ENCODE data around the gene LZTS3. TPM values are rescaled to one million over a fixed set of nuclear protein-coding genes. Genes with fewer than 3 reads are reported as not detected.

The LZTS3 gene
- total RNA-seq, 1 donor from 2014 or later, result 14.2 TPM

DNA sequence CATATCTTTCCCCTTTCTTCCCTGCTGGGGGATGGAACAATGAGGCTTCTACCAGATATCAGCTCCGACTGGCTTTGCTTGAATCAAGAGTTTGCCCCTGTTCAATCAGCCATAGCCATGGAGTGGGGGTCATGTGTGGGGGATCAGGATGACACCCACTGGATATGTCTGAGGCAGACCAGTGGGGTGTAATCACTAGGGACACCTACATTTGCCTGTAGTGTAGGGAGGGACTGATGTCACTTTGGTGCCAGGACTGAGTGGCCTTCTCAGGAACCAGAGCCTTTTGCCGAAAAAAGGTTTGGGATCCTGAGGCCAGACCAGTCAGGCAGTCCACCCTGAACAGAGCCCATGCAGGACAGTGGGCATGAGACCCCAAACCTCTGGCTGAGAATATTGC, 37.0 kb upstream of the LZTS3 start:
- H3K36me3 Mint-ChIP-seq, result peaks cover 10% of the 10 kb centered on the region
- TF ChIP-seq, protein P1, sequence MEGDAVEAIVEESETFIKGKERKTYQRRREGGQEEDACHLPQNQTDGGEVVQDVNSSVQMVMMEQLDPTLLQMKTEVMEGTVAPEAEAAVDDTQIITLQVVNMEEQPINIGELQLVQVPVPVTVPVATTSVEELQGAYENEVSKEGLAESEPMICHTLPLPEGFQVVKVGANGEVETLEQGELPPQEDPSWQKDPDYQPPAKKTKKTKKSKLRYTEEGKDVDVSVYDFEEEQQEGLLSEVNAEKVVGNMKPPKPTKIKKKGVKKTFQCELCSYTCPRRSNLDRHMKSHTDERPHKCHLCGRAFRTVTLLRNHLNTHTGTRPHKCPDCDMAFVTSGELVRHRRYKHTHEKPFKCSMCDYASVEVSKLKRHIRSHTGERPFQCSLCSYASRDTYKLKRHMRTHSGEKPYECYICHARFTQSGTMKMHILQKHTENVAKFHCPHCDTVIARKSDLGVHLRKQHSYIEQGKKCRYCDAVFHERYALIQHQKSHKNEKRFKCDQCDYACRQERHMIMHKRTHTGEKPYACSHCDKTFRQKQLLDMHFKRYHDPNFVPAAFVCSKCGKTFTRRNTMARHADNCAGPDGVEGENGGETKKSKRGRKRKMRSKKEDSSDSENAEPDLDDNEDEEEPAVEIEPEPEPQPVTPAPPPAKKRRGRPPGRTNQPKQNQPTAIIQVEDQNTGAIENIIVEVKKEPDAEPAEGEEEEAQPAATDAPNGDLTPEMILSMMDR (IDR thresholded peaks at IDR 0.05; ENCODE audit: unreplicated experiment), result no peak
- no peaks in the 10 kb centered on the region for H3K9me3 Mint-ChIP-seq
- peak overlapping the region; percentile 95 for H3K4me3 Mint-ChIP-seq
- H3K4me1 Mint-ChIP-seq, result peaks cover 17% of the 10 kb centered on the region
- no peaks in the 10 kb centered on the region for H3K27me3 Mint-ChIP-seq (ENCODE audit: low read depth)
- H3K27ac Mint-ChIP-seq, result peak overlapping the region; percentile 91
- DNase-seq (ENCODE audit: low spot score in 2 of 2, unreplicated experiment in 2 of 2), result no peak

DNA sequence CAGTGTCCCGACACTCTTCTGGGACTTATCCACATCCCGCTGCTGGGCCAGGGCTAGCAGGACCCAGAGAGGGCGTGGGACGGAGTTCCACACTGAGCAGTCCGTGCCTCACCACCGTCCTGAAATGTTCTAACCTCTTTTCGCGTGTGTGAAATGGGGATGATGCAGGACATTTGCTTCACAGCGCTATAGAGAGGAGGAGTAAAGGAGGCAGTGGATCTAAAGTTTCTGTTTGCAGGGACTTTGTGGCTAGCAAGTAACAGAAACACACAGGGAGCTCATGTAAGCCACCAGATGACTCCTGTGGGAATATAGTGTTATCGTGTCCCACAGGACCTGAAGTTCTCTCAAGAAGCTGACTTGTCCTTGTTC, 36.6 kb upstream of the LZTS3 start:
- Mint-ChIP-seq H3K4me3 (peak overlapping the region; percentile 95), H3K36me3 (peaks cover 10% of the 10 kb centered on the region), H3K4me1 (peaks cover 17% of the 10 kb centered on the region), H3K27ac (peak overlapping the region; percentile 91), H3K27me3 (ENCODE audit: low read depth) (no peaks in the 10 kb centered on the region), H3K9me3 (no peaks in the 10 kb centered on the region)
- TF ChIP-seq, protein P1 (IDR thresholded peaks at IDR 0.05; ENCODE audit: unreplicated experiment), result no peak
- no peak for DNase-seq (ENCODE audit: low spot score in 2 of 2, unreplicated experiment in 2 of 2)

DNA sequence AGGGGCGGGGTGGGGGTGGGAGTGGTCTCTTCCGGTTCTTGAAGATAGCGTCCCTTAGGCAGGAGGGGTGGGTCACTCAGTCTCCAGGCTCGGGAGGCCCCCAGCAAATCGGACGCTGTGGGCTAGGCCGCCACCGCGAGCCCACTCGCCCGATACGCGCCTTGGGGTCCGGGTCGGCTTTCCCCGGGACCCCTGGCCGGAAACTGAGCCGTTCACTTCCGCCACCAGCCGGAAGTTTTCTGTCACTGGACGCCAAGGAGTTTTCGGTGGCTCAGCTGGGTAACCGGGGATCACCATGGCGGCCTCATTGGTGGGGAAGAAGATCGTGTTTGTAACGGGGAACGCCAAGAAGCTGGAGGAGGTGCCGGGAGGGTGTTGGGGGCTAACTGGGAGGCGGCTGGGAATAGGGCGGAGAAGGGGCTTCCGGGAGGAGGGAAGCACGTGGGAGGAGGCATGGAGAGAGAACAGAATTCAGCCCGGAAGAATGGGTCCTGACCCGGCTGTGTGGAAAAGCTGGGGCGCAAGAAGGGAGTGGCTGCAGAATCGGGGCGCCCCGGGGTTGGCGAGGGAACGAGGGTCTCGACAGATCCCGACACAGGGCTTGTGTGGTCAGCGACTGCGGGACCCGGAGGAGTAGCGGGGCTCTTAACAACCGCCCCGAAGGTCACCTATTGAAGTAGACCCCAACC, 36.1 kb upstream of the LZTS3 start, which contains the start of gene ITPA:
TSS of gene ITPA (plus strand) at position 242 of the 689 bp plus-strand sequence. CDS start at position 296, 54 bp downstream.
- peak in 1 of 2 experiments; percentile 56 for DNase-seq (ENCODE audit: low spot score in 2 of 2, unreplicated experiment in 2 of 2)
- H3K9me3 Mint-ChIP-seq, result no peaks in the 10 kb centered on the region
- peaks cover 18% of the 10 kb centered on the region for H3K4me1 Mint-ChIP-seq
- H3K4me3 Mint-ChIP-seq, result peak within 1 kb of the TSS; percentile 95
- H3K27ac Mint-ChIP-seq, result peak within 1 kb of the TSS; percentile 94
- peaks cover 10% of the 10 kb centered on the region for H3K36me3 Mint-ChIP-seq
- no peaks in the 10 kb centered on the region for H3K27me3 Mint-ChIP-seq (ENCODE audit: low read depth)
- TF ChIP-seq, protein P1 (IDR thresholded peaks at IDR 0.05; ENCODE audit: unreplicated experiment), result no peak

DNA sequence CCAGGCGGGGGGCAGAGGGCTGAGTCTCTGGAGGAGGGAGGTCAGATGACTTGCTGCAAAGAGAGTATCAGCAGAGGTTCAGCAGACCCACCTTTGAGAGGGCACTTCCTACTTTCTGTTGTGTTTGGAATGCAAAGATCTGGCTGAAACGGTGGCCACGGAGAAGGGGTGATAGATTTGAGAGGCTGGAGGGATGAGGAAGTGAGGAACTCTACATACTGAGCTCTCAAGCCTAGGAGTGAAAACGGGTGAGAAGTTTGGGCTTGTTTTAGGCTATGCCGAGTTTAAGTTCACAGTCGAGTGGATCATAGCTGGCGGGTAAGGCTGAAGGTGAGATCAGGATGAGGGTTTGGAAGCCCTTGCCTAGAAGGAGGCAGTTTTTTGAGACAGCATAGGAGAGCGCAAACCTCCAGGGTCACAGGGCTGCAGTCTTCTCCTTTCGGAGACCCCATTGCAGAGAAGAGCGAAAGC, 35.5 kb upstream of the LZTS3 start:
- Mint-ChIP-seq H3K9me3 (no peaks in the 10 kb centered on the region), H3K4me1 (peaks cover 19% of the 10 kb centered on the region), H3K27ac (peak overlapping the region; percentile 94), H3K36me3 (peaks cover 7% of the 10 kb centered on the region), H3K4me3 (peak overlapping the region; percentile 95), H3K27me3 (ENCODE audit: low read depth) (no peaks in the 10 kb centered on the region)
- DNase-seq (ENCODE audit: low spot score in 2 of 2, unreplicated experiment in 2 of 2), result no peak
- TF ChIP-seq, protein P1 (IDR thresholded peaks at IDR 0.05; ENCODE audit: unreplicated experiment), result no peak

DNA sequence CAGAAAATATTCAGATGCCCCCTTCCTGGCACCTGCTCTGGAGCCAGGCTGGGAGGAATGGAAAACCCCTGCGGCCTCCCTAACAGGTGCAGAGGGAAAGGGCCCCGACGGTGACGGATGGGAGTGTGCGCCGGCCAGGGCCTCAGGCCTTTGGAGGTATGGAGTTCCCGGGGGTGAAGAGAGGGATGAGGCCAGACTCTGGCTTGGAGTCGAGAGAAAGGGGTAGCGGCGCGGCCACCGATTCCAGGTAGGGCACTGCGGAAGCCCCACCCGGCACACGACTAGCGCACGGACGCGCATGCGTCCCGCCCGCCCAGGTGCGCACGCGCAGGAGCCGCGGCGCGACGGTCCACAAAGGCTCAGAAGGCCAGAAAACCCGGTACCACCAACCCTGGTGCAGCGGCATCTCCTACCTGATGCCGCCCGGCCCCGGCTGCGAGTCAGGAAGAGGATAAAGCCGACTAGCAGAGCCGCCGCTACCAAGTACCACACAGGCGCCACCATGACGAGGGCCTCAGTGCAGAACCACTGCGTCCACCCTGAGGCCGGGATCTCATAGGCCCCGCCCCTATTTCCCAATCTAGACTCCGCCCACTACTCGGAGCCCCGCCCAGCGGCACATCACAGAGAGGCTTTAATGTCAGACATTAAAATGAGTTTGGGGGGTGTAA, 30.9 kb upstream of the LZTS3 start, which contains the start of gene DDRGK1:
TSS of gene DDRGK1 (minus strand) at position 559 of the 671 bp plus-strand sequence. CDS start at position 504, 55 bp downstream.
- peak; percentile 70 to 94 for DNase-seq (ENCODE audit: low spot score in 2 of 2, unreplicated experiment in 2 of 2)
- Mint-ChIP-seq H3K27me3 (ENCODE audit: low read depth) (no peaks in the 10 kb centered on the region), H3K36me3 (peaks cover 16% of the 10 kb centered on the region), H3K27ac (peak within 1 kb of the TSS; percentile 96), H3K4me1 (peaks cover 20% of the 10 kb centered on the region), H3K4me3 (peak within 1 kb of the TSS; percentile 96), H3K9me3 (no peaks in the 10 kb centered on the region)
- TF ChIP-seq, protein P1 (IDR thresholded peaks at IDR 0.05; ENCODE audit: unreplicated experiment), result no peak
